SK-N-MC (cell line): Measurements from ENCODE around the gene CPEB1.

Source experiments
- EZH2 ChIP-seq: fragments of 200-600 bp; sonication (generic); IDR thresholded peaks from one replicate; pipeline ENCODE4 v1.6.1; 2017; ENCODE audit warnings: antibody characterized with exemption
- FOXP2 ChIP-seq: optimal IDR thresholded peaks from 2 replicates; pipeline ENCODE3; 2011; ENCODE audit warnings: mild to moderate bottlenecking, moderate library complexity; ENCODE audit not compliant: insufficient read depth; ENCODE audit errors: extremely low read length, control extremely low read depth
- POLR2AphosphoS5 ChIP-seq: IDR thresholded peaks from 2 replicates; pipeline ENCODE4 v1.6.1; 2012; ENCODE audit warnings: mild to moderate bottlenecking, low read depth, low read length, borderline replicate concordance

- TF ChIP-seq EZH2 = no peak
- TF ChIP-seq POLR2AphosphoS5 = no peak
- no peak for TF ChIP-seq FOXP2
Measured at GRCh38 chr15:82642656-82643055, 4.5 kb downstream of the CPEB1 start.
